H4 (cell line): ENCODE data around the gene KRTAP4-2. TPM values are rescaled to one million over a fixed set of nuclear protein-coding genes. Genes with fewer than 3 reads are reported as not detected.
"Not testable (repeated sequence)": the region's sequence is repeated elsewhere in the genome, so short reads cannot be mapped to it uniquely, and the experiment has no call there.

Experiments used
- DNase-seq: peaks from one replicate; pipeline ENCODE4 v3.0.0-alpha.2; 2015; ENCODE audit warnings: low spot score
- total RNA-seq: library from RNA; depleted of rRNA; stranded (reverse); fragments of >200 nt; shearing (Covaris generic); gene quantifications from 2 replicates; pipeline ENCODE4 v1.2.3, GENCODE V29; 2014; rRNA removed

KRTAP4-2 gene
- total RNA-seq, 1 experiment from 2014 or later: not detected

- DNase-seq: no peak
Observed at GRCh38 chr17:41163828-41164227, 14.2 kb downstream of the KRTAP4-2 start.

- no peak for DNase-seq
Observed at GRCh38 chr17:41160648-41161047, 17.4 kb downstream of the KRTAP4-2 start, which contains the start of gene KRTAP4-4. KRTAP4-4 (minus strand) TSS chr17:41160748; CDS start chr17:41160691, 57 bp downstream.

DNA sequence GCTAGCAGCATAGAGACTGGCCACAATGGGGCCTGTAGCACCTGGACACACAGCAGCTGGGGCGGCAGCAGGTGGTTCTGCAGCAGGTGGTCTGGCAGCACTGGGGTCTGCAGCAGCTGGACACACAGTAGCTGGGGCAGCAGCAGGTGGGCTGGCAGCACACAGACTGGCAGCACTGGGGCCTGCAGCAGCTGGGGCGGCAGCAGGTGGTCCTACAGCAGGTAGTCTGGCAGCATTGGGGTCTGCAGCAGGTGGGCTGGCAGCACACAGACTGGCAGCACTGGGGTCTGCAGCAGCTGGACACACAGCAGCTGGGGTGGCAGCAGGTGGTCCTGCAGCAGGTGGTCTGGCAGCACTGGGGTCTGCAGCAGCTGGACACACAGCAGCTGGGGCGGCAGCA lies 17.8 kb downstream of the KRTAP4-2 start:
- DNase-seq: not testable (repeated sequence)

GRCh38 chr17:41153856-41154255 lies 24.2 kb downstream of the KRTAP4-2 start:
- no peak for DNase-seq

GRCh38 chr17:41151525-41151924 lies 26.5 kb downstream of the KRTAP4-2 start:
- no peak for DNase-seq

DNA sequence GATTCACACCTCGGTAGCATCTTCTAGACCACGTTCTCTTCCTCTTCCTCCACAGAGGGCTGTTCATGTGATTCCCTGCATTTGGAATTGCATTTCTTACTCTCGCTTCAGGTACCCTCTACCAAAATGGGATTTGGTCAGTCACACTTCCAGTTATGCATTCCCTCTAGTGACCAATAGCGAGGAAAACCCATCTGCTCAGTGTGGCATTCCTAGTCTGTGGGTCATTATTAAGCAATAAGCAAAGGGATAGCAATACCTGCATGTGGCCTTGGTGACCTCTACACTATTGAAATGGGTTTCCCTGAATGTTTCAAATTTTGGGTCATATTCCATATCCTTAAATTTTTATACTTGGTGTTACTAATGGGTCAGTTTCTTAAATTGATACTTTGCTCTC lies 28.0 kb downstream of the KRTAP4-2 start:
- DNase-seq: no peak

GRCh38 chr17:41149652-41149985 lies 28.4 kb downstream of the KRTAP4-2 start, which contains the start of gene KRTAP4-5:
KRTAP4-5 (minus strand) TSS chr17:41149825; CDS start chr17:41149767, 58 bp downstream.
- DNase-seq: no peak

GRCh38 chr17:41148971-41149651 lies 28.9 kb downstream of the KRTAP4-2 start:
- DNase-seq: not testable (repeated sequence)

- no peak for DNase-seq
Observed at GRCh38 chr17:41147531-41148204, 30.4 kb downstream of the KRTAP4-2 start.

GRCh38 chr17:41145261-41145660 lies 32.8 kb downstream of the KRTAP4-2 start:
- DNase-seq: no peak

- DNase-seq: no peak
Observed at GRCh38 chr17:41144846-41145245, 33.2 kb downstream of the KRTAP4-2 start.

GRCh38 chr17:41141361-41141760 lies 36.7 kb downstream of the KRTAP4-2 start:
- DNase-seq: no peak

GRCh38 chr17:41140360-41141131 lies 37.5 kb downstream of the KRTAP4-2 start, which contains the start of gene KRTAP4-6:
KRTAP4-6 (minus strand) TSS chr17:41140544; CDS start chr17:41140487, 57 bp downstream.
- no peak for DNase-seq

DNA sequence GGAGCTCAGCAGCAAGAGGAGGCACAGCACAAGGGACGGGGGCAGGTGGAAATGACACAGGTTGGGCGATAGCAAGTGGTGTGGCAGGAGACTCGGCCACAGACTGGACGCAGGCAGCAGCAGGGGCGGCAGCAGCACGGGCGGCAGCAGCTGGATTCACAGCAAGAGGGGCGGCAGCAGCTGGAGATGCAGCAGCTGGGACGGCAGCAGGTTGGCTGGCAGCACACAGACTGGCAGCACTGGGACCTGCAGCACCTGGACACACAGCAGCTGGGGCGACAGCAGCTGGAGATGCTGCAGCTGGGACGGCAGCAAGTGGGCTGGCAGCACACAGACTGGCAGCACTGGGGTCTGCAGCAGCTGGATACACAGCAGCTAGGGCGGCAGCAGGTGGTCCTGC lies 38.2 kb downstream of the KRTAP4-2 start:
- not testable (repeated sequence) for DNase-seq

DNA sequence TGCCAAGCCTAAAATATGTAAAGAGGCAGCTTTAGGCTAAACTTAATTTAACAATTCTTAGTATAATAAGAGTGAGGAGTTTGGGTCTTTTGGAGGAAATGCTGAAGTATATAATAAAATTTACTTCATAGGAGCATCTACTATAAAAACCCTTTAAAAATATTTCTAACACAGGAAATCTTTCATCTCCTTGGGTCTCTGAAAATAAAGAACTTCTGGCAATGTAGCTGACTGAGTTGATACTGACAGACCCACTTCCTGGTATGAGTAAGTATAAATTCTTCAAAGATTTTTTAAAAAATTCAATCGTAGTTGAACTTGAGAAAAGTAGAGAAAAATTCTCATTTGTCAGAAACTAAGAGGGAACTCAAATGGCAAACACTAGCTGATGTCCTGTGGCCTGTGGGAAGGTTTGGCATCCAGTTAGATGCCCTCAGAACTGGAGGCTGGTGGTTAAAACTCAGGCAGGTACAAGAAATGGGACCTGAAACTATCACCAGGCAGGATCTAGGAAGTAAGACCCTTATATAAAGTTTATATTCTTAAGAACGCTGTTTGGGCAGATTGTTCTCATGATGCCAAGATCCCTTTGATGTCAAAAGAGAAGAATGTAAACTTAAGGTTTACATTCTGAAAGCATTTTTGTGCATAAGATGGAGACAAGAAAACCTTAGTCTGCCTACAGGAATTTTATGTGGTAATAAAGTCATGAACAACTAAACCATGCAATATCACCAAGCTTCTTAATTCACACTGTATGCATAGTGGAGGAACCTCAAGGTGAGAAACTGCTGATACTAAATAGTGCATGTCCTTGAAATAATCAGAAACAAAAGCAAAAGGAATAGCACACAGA lies 43.9 kb downstream of the KRTAP4-2 start:
- DNase-seq: no peak

- no peak for DNase-seq
Observed at GRCh38 chr17:41131979-41132378, 46.0 kb downstream of the KRTAP4-2 start.

Other genes starting within 250 kb of the KRTAP4-2 start
- not detected in 2 replicates for gene KRT23, start 240.6 kb downstream of the KRTAP4-2 start, total RNA-seq
- gene KRT39, start 211.3 kb downstream of the KRTAP4-2 start, total RNA-seq: 0.18 TPM in 1 of 2 replicates, not detected in the other
- gene KRT40, start 193.9 kb downstream of the KRTAP4-2 start, total RNA-seq: not detected in 2 replicates
- gene KRTAP3-3, start 184.1 kb downstream of the KRTAP4-2 start, total RNA-seq: not detected in 2 replicates
- gene KRTAP3-2, start 178.3 kb downstream of the KRTAP4-2 start, total RNA-seq: not detected in 2 replicates
- gene KRTAP3-1, start 169.1 kb downstream of the KRTAP4-2 start, total RNA-seq: not detected in 2 replicates
- 0.27 TPM in 1 of 2 replicates, not detected in the other for gene KRTAP1-5, start 151.0 kb downstream of the KRTAP4-2 start, total RNA-seq
- gene KRTAP1-4, start 148.0 kb downstream of the KRTAP4-2 start, total RNA-seq: not detected in 2 replicates
- not detected in 2 replicates for gene KRTAP1-3, start 143.3 kb downstream of the KRTAP4-2 start, total RNA-seq
- gene KRTAP1-1, start 136.8 kb downstream of the KRTAP4-2 start, total RNA-seq: not detected in 2 replicates
- not detected in 2 replicates for gene KRTAP2-1, start 130.9 kb downstream of the KRTAP4-2 start, total RNA-seq
- gene KRTAP2-2, start 123.0 kb downstream of the KRTAP4-2 start, total RNA-seq: not detected in 2 replicates
- 0.21 TPM in 1 of 2 replicates, not detected in the other for gene KRTAP2-3, start 118.1 kb downstream of the KRTAP4-2 start, total RNA-seq
- not detected in 2 replicates for gene KRTAP2-4, start 112.3 kb downstream of the KRTAP4-2 start, total RNA-seq
- gene KRTAP4-7, start 94.1 kb downstream of the KRTAP4-2 start, total RNA-seq: not detected in 2 replicates
- not detected in 2 replicates for gene KRTAP4-8, start 80.1 kb downstream of the KRTAP4-2 start, total RNA-seq
- gene KRTAP4-16, start 76.0 kb downstream of the KRTAP4-2 start, total RNA-seq: not detected in 2 replicates
- gene KRTAP4-9, start 72.8 kb downstream of the KRTAP4-2 start, total RNA-seq: not detected in 2 replicates
- not detected in 2 replicates for gene KRTAP4-11, start 59.8 kb downstream of the KRTAP4-2 start, total RNA-seq
- gene KRTAP4-12, start 54.0 kb downstream of the KRTAP4-2 start, total RNA-seq: not detected in 2 replicates
- gene KRTAP4-6, start 37.7 kb downstream of the KRTAP4-2 start, total RNA-seq: not detected in 2 replicates
- gene KRTAP4-5, start 28.4 kb downstream of the KRTAP4-2 start, total RNA-seq: not detected in 2 replicates
- gene KRTAP4-4, start 17.5 kb downstream of the KRTAP4-2 start, total RNA-seq: not detected in 2 replicates
- gene KRTAP4-3, start 10.0 kb downstream of the KRTAP4-2 start, total RNA-seq: not detected in 2 replicates
- not detected in 2 replicates for gene KRTAP4-1, start 6.7 kb upstream of the KRTAP4-2 start, total RNA-seq
- gene KRTAP9-1, start 11.7 kb upstream of the KRTAP4-2 start, total RNA-seq: not detected in 2 replicates
- not detected in 2 replicates for gene KRTAP9-2, start 48.4 kb upstream of the KRTAP4-2 start, total RNA-seq
- gene KRTAP9-3, start 54.2 kb upstream of the KRTAP4-2 start, total RNA-seq: not detected in 2 replicates
- not detected in 2 replicates for gene KRTAP9-8, start 59.8 kb upstream of the KRTAP4-2 start, total RNA-seq
- not detected in 2 replicates for gene KRTAP9-4, start 71.5 kb upstream of the KRTAP4-2 start, total RNA-seq
- not detected in 2 replicates for gene KRTAP9-9, start 77.2 kb upstream of the KRTAP4-2 start, total RNA-seq
- not detected in 2 replicates for gene KRTAP9-6, start 87.2 kb upstream of the KRTAP4-2 start, total RNA-seq
- gene KRTAP9-7, start 97.5 kb upstream of the KRTAP4-2 start, total RNA-seq: not detected in 2 replicates
- gene KRTAP29-1, start 124.6 kb upstream of the KRTAP4-2 start, total RNA-seq: not detected in 2 replicates
- not detected in 2 replicates for gene KRTAP16-1, start 131.1 kb upstream of the KRTAP4-2 start, total RNA-seq
- gene KRTAP17-1, start 137.5 kb upstream of the KRTAP4-2 start, total RNA-seq: not detected in 2 replicates
- not detected in 2 replicates for gene KRT33A, start 172.6 kb upstream of the KRTAP4-2 start, total RNA-seq
- not detected in 2 replicates for gene KRT33B, start 191.6 kb upstream of the KRTAP4-2 start, total RNA-seq
- gene KRT34, start 204.1 kb upstream of the KRTAP4-2 start, total RNA-seq: 0.12 and 0.21 TPM in 2 replicates
- gene KRT31, start 219.4 kb upstream of the KRTAP4-2 start, total RNA-seq: not detected in 2 replicates
- not detected in 2 replicates for gene KRT37, start 246.4 kb upstream of the KRTAP4-2 start, total RNA-seq